HG03025 (cell line): ENCODE results near the gene ADD2.

ENCODE experiments used
- ATAC-seq: cut with Tn5 transposase; IDR thresholded peaks from one replicate; pipeline ENCODE4 v1.9.1; 2021; ENCODE audit warnings: mild to moderate bottlenecking, moderate library complexity; ENCODE audit not compliant: unreplicated experiment, low FRiP score

The ADD2 gene

DNA sequence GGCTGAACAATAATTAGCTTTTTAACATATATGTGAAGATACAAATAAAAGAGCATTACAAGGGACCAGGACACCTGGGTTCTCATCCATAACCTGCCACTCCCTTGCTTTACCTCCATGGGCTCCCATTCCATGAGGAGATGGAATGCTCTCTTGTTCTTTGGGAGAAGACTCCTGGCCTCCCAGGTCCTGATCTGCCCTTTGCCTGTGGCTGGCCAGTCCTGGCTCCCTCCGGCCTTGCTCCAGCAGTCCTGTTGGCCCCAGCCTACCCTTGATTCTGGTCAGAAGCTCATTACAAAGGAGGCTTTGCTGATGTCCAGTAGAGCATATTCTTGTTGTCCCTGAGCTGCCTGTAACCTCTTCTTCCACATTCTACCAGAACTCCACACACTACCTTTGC, 60.3 kb downstream of the ADD2 start:
- ATAC-seq = no peak

DNA sequence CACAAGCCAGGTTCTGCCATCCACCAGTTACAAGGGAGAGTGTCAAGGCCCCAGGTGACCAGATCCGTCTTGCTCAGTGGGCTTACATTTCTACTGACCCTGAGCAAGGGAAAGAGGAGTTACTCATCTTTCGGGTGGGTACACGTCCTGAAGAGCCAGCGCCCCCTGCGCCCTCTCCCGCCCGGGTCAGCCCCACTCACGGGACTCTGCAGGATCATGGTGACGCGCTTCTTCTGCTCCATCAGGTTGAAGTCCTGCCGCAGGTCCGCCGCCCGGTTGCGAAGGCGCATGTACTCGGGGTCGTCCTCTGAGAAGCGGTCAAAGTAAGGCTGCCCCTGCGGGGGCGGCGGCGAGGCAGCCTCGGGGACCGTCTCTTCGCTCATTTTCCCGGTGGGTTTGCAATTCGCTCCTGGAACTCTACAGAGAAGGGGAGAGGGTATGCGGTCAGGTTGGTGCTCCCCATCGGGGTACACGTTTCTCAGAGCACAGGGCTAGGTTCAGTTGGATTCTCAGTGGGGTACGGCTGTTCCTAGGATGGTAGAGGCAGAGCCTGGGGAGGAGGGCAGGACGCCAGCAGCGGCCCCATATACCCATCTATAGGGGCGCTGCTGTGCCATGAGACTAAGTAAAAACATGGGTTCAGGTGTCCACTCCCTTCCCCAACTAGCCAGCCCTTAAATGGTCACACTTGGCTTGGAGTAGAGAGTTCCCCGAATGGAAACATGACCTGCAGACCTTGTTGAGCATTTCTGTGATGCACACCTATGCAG, 61.8 kb downstream of the ADD2 start:
- no peak for ATAC-seq

DNA sequence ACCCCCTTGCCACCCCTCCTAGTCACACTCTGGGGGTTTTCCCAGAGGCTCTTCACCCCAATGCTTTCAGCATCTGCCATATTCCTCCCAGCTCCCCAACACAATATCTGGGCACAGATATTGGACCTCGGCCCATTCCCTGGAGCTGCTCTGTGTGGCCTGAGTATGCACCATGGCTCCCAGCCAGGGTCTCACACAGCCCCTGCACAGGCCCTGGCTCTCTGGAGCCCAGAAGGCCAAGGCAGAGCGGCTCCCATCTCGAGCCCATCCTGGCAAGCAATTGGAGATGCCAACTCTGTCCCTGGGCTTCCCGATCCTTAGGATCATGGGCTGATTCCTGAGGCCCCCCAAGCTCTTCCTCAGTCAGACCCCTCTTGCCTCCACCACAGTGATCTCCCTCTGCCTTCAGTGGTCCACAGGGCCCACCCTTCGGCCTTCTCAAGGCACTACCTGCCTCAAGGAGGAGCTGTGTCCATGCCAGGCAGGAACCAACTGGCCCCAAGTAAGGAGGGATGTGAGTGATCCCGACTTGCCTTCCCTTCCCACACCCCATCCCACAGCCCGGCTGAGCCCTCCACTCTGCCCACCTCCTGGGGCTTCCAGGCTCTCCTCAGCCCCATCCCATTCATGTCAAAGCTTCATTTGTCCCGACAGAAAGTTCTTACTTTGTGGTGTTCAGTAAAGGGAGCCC, 62.7 kb downstream of the ADD2 start:
- ATAC-seq = no peak

DNA sequence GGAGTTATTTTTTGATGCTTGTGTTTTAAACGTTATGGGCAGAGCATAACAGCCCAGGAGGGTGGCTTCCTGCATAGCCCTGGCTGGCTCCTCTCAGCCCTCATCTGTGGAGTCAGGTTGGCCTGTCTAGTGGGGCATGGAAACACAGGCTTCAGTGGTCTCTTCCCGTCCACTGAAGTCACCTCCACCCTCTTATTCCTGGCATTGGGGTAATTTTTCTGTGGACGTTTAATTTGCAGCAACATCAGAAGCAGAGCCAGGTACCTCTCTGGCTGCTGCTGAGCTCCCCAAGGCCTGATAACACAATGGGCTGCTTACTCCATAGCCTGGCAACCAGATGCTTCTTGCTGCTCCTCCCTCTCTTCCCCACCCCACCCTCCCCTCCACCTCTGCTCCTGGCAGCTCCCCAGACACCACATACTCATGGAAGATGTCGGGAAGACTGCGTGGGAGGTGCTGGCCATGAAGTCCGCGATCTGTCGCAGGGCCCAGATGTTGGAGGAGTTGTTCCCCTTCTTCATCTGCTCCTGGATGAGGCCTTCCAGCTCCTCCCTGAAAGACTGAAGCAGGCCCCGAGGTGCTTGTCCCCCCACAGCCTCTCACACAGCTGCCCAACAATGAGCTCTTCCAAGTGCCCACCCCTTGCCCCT, 64.0 kb downstream of the ADD2 start:
- no peak for ATAC-seq

DNA sequence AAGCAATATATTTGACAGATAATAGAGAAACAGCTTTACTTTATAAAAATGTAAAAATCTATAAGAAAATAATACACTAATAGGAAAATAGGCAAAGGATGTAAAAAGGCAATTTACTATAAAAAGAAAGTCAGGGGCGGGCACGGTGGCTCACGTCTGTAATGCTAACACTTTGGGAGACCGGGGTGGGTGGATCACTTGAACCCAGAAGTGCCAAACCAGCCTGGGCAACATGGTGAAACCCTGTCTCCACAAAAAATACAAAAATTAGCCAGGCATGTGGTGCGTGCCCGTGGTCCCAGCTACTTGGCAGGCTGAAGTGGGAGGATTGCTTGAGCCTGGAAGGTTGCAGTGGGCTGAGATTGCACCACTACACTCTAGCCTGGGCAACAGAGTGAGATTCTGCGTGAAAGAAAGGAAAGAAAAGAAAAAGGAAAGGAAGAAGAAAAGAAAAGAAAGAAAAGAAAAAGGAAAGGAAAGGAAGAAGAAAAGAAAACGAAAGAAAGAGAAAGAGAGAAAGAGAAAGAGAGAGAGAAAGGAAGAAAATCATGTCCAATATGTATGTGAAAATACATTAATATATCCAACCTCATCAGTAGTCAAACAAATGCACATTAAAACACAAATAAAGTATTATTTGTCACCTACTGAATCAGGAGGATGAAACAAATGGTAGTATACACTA, 65.1 kb downstream of the ADD2 start:
- no peak for ATAC-seq

DNA sequence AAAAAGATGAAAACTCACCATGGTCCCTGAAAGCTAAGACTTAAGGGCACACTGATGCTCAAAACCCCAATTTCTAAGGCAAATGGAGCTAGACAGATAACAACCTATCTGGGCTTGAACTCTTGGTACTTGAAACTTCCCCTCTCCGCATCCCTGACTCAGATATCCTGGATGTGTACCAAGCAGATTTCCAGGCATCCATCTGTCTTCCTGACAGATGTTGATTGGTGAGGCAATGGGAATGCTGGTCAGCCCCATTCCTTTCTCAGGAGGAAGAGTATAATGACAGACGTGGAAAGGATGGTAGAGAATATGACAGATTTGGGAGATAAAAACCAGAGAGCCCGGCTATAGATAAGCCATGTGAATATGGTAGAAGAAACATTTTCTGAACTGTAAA, 69.2 kb downstream of the ADD2 start:
- no peak for ATAC-seq

DNA sequence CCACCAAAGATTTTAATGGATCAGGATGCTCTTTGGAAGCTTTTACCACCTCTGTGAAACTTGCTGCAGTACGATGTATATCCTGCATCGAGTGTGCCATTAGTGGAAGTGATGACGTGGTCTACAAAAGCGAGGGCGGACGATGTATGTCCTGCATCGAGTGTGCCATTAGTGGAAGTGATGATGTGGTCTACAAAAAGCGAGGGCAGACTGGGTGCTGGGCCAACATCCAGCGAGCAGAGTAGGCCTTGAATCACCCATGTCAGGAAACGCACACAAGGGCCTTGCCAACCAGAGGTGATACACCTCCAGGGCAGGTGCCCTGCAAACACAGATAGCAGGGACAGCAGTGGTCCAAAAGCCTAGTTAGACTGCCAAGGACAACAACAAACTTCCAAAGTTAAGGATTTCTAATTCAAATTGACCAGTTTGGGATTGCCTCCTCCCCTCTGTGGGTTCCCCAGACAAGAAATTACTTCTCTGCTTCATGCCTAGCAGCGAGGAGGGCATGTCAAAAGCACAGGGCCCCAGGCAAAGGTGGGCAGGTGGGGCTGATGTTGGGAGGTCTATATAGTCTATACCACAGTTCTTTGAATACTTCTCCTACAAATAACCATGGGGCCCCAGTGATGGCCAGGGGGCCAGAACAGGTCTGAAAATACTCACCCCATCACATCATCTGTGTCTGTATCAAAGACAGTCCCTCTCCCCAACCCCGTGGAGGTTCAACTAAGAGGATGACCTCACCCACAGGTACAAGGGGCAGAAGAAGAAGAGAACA, 70.2 kb downstream of the ADD2 start:
- ATAC-seq = no peak

DNA sequence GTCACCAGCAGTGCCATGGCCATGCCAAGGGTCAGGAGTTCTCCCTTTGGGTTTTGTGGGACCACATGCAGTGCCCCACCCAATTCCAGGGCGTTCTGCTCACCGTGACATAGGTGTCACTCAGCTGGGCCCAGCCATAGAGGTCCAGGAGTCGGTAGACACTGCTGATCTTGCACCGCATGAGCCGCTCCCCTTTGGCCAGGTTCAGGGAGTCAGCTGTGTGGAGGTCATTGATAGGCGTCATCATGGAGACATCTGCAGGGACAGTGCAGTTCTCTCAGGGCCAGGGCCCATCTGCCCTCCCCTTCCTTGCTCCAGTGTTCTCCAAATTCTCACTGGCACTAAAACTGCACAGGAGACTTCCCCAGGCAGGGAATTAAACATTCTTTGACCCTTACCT, 71.9 kb downstream of the ADD2 start:
- no peak for ATAC-seq

DNA sequence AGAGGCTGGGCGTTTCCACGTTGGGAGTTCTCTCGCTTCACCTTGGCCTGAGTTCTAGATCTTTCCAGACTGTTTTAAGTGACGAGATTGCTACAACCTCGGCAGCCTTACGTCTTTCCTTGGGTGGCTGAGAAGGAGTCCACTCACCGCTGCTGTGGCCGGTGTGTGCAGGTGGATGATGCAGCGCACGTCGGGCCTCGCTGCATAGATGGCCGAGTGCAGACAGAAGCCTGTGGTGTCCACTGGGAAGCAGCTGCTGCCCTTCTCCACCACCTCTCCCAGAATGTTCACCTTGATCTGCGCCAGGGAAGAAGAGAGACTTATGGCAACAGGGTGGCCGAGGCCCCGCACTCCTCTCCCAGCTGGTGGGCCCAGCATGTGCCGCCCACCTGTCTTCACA, 75.7 kb downstream of the ADD2 start:
- ATAC-seq = no peak

DNA sequence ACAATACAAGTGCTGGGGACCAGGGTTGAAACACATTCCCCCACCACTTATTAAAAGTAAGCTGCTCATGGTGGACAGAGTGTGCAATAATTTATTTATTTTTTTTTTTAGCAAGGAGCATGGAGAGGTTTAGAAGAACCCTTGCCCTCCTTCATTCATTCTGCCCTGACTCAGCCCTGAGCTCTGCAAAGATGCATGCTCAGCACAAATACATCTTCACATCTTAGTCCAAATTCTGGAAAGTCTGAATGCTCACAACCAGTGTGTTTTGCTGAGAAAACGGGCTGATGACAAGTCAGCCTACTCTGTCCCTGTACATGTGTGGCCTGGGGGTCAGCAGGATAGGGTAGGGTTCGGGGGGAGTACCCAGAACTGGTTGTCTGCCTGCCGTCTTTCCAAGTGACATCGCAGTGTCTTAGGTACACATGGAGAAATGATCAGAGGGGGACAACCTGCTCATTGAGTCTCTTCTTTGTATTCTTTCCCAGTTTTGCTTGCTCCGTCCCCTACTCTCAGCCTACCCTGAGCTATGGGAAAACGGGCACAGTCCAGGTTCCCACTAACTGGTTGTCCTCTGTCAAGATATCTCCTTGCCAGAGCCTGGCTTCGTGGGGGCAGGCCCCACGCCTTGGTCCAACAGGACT, 76.4 kb downstream of the ADD2 start:
- ATAC-seq = no peak

DNA sequence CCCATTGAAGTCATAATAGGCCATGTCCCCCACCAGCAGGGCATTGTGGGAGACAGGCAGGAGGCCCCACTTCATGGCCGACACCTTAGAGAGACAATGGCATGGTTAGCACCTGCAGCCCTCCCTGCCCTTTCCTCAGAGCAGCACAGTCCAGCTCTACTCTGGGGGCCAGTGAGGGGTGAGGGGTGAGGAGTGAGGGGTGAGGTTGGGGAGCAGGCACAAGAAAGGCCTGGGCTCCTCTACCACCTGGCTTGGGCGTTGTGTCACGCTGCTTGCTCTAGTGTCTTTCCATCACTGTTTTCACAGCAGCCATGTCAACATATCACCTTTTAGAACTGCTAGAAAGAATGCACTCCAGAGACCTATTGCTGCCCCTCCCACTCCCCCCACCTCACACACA, 77.2 kb downstream of the ADD2 start:
- no peak for ATAC-seq

DNA sequence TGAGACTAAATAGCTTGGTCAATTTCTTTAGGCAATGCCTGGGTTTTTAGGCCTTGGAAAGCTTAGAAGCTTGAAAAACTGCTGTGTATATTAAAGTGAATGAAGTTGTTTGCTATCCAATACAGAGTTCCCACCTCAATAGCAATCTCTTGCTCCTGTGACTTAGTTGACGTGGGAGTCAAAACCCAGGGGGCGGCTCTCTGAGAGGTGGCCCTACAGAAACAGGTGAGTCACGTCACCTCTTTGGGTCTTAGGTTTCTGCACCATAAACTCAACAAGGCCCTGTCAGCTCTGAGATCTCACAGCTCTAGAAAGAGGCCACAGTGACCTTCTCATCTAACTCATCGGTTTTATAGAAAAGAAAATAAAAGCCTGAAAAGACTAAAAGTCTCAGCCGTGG, 79.6 kb downstream of the ADD2 start:
- no peak for ATAC-seq

DNA sequence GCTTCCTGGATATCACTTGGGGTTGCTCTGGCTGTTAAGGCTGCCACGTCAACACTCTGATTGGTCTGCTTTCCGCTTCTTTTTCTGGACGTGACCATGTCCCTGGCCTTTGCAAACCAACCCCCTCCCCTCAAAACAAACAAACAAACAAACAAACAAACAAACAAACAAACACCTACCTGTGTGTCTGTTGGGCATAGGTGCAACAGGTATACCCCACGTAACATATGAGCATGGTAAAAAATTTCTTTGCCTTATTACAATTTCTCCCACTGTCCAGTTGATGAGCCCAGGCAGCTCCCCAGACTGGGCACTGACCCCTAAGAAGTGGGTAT, 80.6 kb downstream of the ADD2 start:
- no peak for ATAC-seq

DNA sequence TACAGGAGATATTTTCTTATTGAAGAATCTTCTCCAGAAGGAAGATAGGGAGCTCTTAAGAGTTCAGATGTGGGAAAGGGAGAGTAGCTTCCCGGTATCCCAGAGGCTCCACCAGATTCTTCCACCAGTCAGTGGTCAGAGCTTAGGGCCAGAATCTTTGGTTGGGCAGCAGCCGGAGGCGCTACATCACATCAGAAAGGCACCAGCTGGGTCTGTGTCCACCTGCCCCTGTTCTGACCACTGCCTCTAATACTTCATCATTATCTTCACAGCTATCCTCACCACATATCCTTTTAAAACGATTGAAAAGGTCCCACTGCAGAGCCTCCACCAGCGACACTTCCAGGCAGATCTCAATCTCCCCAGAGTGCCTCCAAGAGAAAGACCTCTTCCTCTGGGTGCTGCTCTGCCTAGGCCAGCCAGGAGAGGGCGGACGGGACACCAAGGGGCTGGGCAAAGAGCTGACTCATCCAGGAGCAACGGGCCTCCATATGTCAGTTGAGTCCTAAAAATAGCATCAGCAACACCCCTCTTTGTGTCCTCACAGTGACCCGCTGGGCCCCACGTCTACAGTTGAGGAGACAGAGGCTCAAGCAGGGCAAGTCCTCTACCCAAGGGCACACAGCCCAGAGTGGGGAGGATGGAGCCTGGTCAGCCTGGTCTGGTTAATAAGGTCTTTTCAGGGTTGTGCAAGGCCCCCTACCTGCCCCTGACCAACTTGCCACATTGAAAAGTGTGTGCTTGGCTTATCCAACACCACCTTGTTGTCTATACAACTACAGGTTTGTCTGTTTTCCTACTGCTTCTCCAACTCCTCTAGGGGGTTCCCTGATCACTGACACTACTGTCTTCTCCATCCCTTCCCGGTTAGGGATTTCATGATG, 81.2 kb downstream of the ADD2 start:
- ATAC-seq = no peak

DNA sequence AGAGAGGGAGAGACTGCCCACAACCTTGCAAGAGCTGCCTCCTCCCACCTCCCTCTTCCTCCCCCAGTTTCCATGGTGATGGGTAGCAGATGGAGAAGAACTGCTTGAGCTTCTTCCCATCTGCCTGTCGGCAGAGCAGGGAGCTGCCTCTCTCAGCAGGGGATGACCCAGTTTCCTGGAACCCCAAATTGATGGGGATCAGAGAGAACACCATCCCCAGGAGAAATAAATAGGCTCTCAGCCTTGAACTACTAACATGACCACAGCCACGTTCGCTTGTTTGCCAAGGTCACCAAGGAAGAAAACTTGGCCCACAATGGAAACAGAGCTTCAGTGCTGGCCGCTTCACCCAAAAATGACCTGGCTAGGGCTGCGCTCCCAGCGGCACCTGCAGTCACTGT, 82.2 kb downstream of the ADD2 start:
- ATAC-seq = no peak

DNA sequence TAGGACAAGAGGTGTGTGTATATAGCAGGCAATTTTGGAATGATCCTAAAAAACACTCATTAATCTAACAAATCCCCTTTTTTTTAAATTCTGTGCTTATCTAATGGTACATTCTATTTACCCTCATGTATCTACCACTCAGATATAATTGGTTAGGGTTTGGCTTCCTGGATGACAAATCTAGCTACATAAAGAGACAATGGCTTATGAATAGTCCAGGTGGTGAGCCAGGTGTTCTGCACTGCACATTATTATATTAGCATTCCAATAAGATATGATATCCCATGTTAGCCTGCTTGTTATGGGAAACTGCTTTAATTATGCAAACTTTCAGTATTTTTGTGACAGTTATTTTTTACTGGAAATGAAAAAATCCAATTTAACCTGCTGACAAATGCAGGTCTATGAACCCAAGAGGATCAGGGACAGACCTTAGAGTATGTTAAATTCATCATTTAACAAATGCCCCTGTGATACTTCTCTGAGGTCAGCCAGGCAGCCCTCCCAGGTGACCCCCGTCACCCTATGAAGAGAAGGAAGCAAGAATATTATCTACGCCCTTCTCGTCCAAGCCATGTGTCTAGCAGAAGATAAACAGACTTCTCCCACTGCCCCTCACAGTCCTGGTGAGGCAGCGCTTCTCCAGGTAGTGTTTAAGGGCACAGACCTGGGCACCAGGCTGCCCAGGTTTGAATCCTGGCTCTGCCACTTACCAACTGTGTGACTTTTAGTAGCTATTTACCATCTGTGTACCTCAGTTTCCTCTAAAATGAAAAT, 83.0 kb downstream of the ADD2 start:
- ATAC-seq = no peak

DNA sequence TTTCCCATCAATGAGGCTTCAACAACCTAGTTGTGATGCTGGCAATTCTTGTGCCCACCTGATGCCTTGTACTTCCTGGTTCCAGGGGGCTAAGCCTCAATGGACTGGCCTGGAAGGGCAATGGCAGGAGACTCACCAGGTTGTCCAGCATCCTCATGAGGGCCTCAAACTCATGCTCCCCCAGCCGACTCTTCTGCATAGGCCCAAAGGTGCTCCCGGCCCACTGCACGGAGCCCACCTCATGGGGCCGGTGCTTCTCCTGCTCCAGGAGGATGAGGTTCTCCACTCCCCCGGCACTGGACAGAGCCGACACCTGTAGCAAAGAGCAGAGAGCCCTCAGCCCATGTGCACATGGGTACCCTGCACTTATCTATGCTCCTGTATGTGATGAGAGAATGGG, 84.5 kb downstream of the ADD2 start:
- no peak for ATAC-seq

DNA sequence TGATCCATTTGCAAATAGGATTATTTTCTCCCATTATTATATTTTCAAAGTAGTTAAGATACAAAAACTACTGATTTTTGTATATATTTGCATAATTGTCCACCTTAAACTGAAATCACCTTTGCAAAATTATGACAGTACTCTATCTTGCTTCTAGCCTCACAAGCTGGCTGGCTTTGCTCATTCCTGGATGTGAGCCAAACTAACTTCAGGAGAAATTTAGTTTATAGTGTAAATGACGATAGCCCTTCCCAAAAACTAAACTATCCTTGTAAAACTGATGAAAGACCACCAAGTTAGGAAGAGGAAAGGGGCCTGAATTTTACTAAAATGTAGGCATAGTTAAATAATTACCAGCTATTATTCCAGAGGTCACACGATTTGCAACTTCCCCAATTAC, 87.3 kb downstream of the ADD2 start:
- ATAC-seq = no peak
